OCI-LY3 (cell line): ENCODE measurements around the gene GSG1L.

ENCODE experiments used
- H2AFZ ChIP-seq: fragments of 200-600, 300-600 bp; shearing (Covaris generic); 2 replicates; pipeline ENCODE4 v1.6.0; 2014; ENCODE audit warnings: antibody characterized with exemption, low read depth, low read length
- H3K27ac ChIP-seq: fragments of 200-600, 300-600 bp; sonication (generic); 2 replicates; pipeline ENCODE4 v1.5.1; 2014; ENCODE audit warnings: mild to moderate bottlenecking, low read length, moderate library complexity, mixed read lengths
- H3K27me3 ChIP-seq: fragments of 200-600, 300-600 bp; sonication (generic); 2 replicates; pipeline ENCODE4 v1.6.1; 2014; ENCODE audit warnings: low read depth, low read length, mixed read lengths
- H3K36me3 ChIP-seq: fragments of 200-600, 300-600 bp; sonication (generic); replicated peaks from 2 replicates; pipeline ENCODE3; 2014; ENCODE audit warnings: low read depth, low read length, mixed read lengths
- H3K4me1 ChIP-seq: fragments of 300-600, 200-600 bp; sonication (generic); 2 replicates; pipeline ENCODE4 v1.6.1; 2014; ENCODE audit warnings: low read length, mixed read lengths
- H3K4me2 ChIP-seq: fragments of 200-600, 300-600 bp; sonication (generic); 2 replicates; pipeline ENCODE4 v1.6.1; 2014; ENCODE audit warnings: low read length, mixed read lengths
- H3K4me3 ChIP-seq: fragments of 300-600, 200-600 bp; sonication (generic); 2 replicates; pipeline ENCODE4 v1.5.1; 2014; ENCODE audit warnings: antibody characterized with exemption, mild to moderate bottlenecking, low read length, moderate library complexity
- H3K79me2 ChIP-seq: fragments of 300-600, 200-600 bp; shearing (Covaris generic); 2 replicates; pipeline ENCODE4 v1.6.1; 2014; ENCODE audit warnings: mild to moderate bottlenecking, low read length, mixed read lengths
- H3K9ac ChIP-seq: fragments of 300-600, 200-600 bp; shearing (Covaris generic); 2 replicates; pipeline ENCODE4 v1.6.0; 2014; ENCODE audit warnings: mild to moderate bottlenecking, low read length, moderate library complexity
- H3K9me3 ChIP-seq: fragments of 200-600, 300-600 bp; shearing (Covaris generic); 2 replicates; pipeline ENCODE4 v1.6.1; 2014; ENCODE audit warnings: low read length, mixed read lengths; ENCODE audit not compliant: insufficient read depth
- H4K20me1 ChIP-seq: fragments of 200-600, 300-600 bp; sonication (generic); 2 replicates; pipeline ENCODE4 v1.6.1; 2016; ENCODE audit warnings: low read length, mixed read lengths; ENCODE audit not compliant: insufficient read depth
- CTCF ChIP-seq: fragments of 200-600, 300-600 bp; sonication (generic); IDR thresholded peaks from 2 replicates; pipeline ENCODE4 v1.5.1; 2014; ENCODE audit warnings: antibody characterized with exemption, low read length, low read depth
- EZH2phosphoT487 ChIP-seq: fragments of 200-600 bp; shearing (Covaris generic); IDR thresholded peaks from 2 replicates; pipeline ENCODE4 v1.6.1; 2018; ENCODE audit warnings: antibody characterized with exemption, mixed run types, low read depth

The GSG1L gene

GRCh38 chr16:27798241-27798640 is 265.3 kb downstream of the GSG1L start:
- Histone ChIP-seq H4K20me1 (no peaks in the 10 kb centered on the region), H3K36me3 (no peaks in the 10 kb centered on the region), H3K27me3 (peaks cover 3% of the 10 kb centered on the region; the same call in 1 of the 2 replicates), H3K9me3 (no peaks in the 10 kb centered on the region), H3K4me1 (no peaks in the 10 kb centered on the region), H3K79me2 (no peaks in the 10 kb centered on the region), H3K4me3 (no peak overlapping the region), H3K27ac (no peak overlapping the region), H3K4me2 (no peak overlapping the region), H3K9ac (no peak overlapping the region), H2AFZ (no peak overlapping the region)
- TF ChIP-seq CTCF (no peak), EZH2phosphoT487 (no peak)

GRCh38 chr16:27795992-27796614 is 267.4 kb downstream of the GSG1L start:
- Histone ChIP-seq H3K79me2 (no peaks in the 10 kb centered on the region), H3K27me3 (no peaks in the 10 kb centered on the region), H3K4me1 (no peaks in the 10 kb centered on the region), H2AFZ (no peak overlapping the region), H3K4me2 (no peak overlapping the region), H3K36me3 (no peaks in the 10 kb centered on the region), H3K9me3 (no peaks in the 10 kb centered on the region), H3K27ac (no peak overlapping the region), H4K20me1 (no peaks in the 10 kb centered on the region), H3K9ac (no peak overlapping the region), H3K4me3 (no peak overlapping the region)
- TF ChIP-seq CTCF (no peak), EZH2phosphoT487 (no peak)

GRCh38 chr16:27793249-27793622 is 270.3 kb downstream of the GSG1L start:
- no peaks in the 10 kb centered on the region for H3K27me3 ChIP-seq
- H3K4me2 ChIP-seq: no peak overlapping the region
- no peak overlapping the region for H3K4me3 ChIP-seq
- no peaks in the 10 kb centered on the region for H4K20me1 ChIP-seq
- TF ChIP-seq CTCF (no peak), EZH2phosphoT487 (no peak)
- H3K27ac ChIP-seq: no peak overlapping the region
- H3K79me2 ChIP-seq: no peaks in the 10 kb centered on the region
- no peak overlapping the region for H3K9ac ChIP-seq
- H3K4me1 ChIP-seq: no peaks in the 10 kb centered on the region
- H3K36me3 ChIP-seq: no peaks in the 10 kb centered on the region
- H3K9me3 ChIP-seq: no peaks in the 10 kb centered on the region
- H2AFZ ChIP-seq: no peak overlapping the region

- H3K9me3 ChIP-seq: no peaks in the 10 kb centered on the region
- no peaks in the 10 kb centered on the region for H3K79me2 ChIP-seq
- no peaks in the 10 kb centered on the region for H4K20me1 ChIP-seq
- no peaks in the 10 kb centered on the region for H3K4me1 ChIP-seq
- H3K4me3 ChIP-seq: no peak overlapping the region
- H3K4me2 ChIP-seq: no peak overlapping the region
- no peaks in the 10 kb centered on the region for H3K36me3 ChIP-seq
- no peak overlapping the region for H2AFZ ChIP-seq
- no peak overlapping the region for H3K9ac ChIP-seq
- H3K27ac ChIP-seq: no peak overlapping the region
- H3K27me3 ChIP-seq: no peaks in the 10 kb centered on the region
- TF ChIP-seq EZH2phosphoT487 (no peak), CTCF (no peak)
Observed at GRCh38 chr16:27792486-27793248, 270.8 kb downstream of the GSG1L start.
